Measurements from ENCODE around the gene TMEM52. TPM values are rescaled to one million over a fixed set of nuclear protein-coding genes. Genes with fewer than 3 reads are reported as not detected.

TMEM52 gene
- total and polyA plus RNA-seq, 10 donors = 0.35 to 4.7 (median 1.7) TPM; not detected in 1

DNA sequence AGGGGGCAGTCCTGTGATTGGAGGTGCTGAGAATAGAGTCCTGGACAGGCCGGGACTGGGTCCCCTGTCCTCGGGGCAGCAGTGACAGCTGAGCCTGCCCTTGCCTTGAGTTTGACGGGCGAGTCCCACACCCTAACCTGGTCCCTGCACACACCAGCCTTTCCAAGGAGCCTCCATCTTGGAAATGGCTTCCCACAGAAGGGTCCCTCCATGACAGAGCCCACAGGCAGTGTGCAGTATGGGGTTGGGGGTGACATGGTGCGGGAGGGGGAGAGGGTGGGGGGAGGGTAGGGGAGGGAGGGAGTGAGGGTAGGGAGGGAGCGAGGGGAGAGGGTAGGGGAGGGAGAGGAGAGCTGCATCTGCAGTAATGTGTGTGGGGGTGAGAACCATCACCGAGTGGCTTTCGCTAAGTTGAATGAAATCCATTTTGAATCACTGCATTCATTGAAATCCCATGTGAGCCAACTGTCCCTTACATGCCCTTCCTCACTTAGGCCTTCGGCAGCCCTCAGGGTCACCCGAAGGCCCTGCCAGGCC is 10.1 kb upstream of the TMEM52 start:
- peaks cover 0 to 6% (median 0%) of the 10 kb centered on the region in 7 donors for H3K27me3 ChIP-seq (replicated peaks in 1 of 7)
- H3K4me1 ChIP-seq = peaks cover 0 to 18% (median 7%) of the 10 kb centered on the region in 6 donors
- H3K27ac ChIP-seq = no peak overlapping the region
- 69 to 86% (median 70%) methylated on average over 5 to 10 of the region's 10 CpGs for WGBS, 5 donors
- no peak overlapping the region for H3K4me3 ChIP-seq
- TF ChIP-seq POLR2A (IDR thresholded peaks at IDR 0.05) (no peak), POLR2AphosphoS5 (IDR thresholded peaks at IDR 0.05) (no peak), CTCF (IDR thresholded peaks at IDR 0.05 in 8 of 11, conservative IDR thresholded peaks at IDR 0.05 in 3 of 11) (no peak)
- no peaks in the 10 kb centered on the region for H3K36me3 ChIP-seq
- no peaks in the 10 kb centered on the region for H3K9me3 ChIP-seq
- intact Hi-C loops (cut with DNase I; ENCODE audit: low total_unique reads) = no loop called here
- no peak for DNase-seq

DNA sequence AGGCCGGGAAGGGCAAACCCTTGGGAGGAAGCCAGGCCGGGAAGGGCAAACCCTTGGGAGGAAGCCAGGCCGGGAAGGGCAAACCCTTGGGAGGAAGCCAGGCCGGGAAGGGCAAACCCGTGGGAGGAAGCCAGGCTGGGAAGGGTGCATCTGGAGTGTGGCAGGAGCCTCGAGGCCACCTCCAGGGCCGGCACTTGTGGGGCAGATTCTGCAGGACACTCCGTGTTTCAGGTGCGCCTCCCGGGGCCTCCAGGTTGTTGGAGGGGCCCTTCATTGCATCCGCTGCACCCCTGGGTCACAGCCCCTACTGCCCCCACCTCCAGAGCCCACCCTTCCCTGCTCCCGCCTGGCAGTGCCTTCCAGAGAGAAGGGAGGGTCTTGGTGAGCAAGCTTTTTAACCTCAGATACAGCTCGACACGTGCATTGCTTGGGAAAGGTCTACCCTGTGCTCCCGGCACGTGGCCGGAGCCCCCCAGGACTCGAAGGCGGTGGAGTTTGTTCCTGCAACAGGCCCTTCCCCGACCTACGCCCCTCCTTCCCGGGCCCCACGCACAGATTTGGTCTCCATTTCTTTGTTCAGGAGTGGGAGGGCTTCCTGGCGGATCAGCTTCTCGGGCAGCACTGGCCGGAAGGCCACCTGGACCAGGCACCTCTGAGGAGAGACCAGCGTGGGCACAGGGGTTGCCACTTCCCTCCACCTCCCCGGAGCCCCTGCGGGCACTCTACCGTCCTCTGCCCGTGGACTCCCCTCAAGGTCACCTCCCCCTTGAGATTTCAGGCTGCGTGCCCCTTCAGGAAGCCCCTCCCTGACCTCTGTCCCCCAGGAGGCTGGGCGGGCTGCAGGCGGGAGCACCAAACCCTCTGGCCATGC is 9.4 kb upstream of the TMEM52 start:
- WGBS, 5 donors = 58 to 76% (median 67%) methylated on average over 24 to 33 of the region's 34 CpGs

GRCh38 chr1:1927751-1928150 is 8.7 kb upstream of the TMEM52 start:
- WGBS, 5 donors = 68 to 89% (median 77%) methylated on average over 17 to 25 of the region's 25 CpGs
- Histone ChIP-seq H3K27ac (peak overlapping the region in 4 of 8 donors; percentile 28 to 54 (median 44)), H3K4me1 (peaks cover 0 to 28% (median 12%) of the 10 kb centered on the region in 6 donors), H3K27me3 (replicated peaks in 1 of 7) (peaks cover 0 to 6% (median 0%) of the 10 kb centered on the region in 7 donors), H3K4me3 (no peak overlapping the region), H3K9me3 (no peaks in the 10 kb centered on the region), H3K36me3 (no peaks in the 10 kb centered on the region)
- intact Hi-C loops (cut with DNase I; ENCODE audit: low total_unique reads) = no loop called here
- TF ChIP-seq POLR2AphosphoS5 (IDR thresholded peaks at IDR 0.05) (no peak), POLR2A (IDR thresholded peaks at IDR 0.05) (no peak), CTCF (IDR thresholded peaks at IDR 0.05 in 8 of 11, conservative IDR thresholded peaks at IDR 0.05 in 3 of 11) (no peak)
- DNase-seq = peak; percentile 72

More for the DNA sequence above, 9.4 kb upstream of the TMEM52 start:
- H3K4me1 ChIP-seq = peaks cover 0 to 21% (median 9%) of the 10 kb centered on the region in 6 donors
- peak; percentile 69 for DNase-seq
- peaks cover 0 to 6% (median 0%) of the 10 kb centered on the region in 7 donors for H3K27me3 ChIP-seq (replicated peaks in 1 of 7)
- TF ChIP-seq POLR2A (IDR thresholded peaks at IDR 0.05) (no peak), POLR2AphosphoS5 (IDR thresholded peaks at IDR 0.05) (no peak), CTCF (IDR thresholded peaks at IDR 0.05 in 8 of 11, conservative IDR thresholded peaks at IDR 0.05 in 3 of 11) (no peak)
- intact Hi-C loops (cut with DNase I; ENCODE audit: low total_unique reads) = no loop called here
- no peaks in the 10 kb centered on the region for H3K36me3 ChIP-seq
- no peaks in the 10 kb centered on the region for H3K9me3 ChIP-seq
- no peak overlapping the region for H3K4me3 ChIP-seq
- peak overlapping the region in 1 of 8 donors; percentile 54 for H3K27ac ChIP-seq

Measured in spleen (tissue), 11 donors.